Tongue (tissue), 2 donors: ENCODE results near the gene ATP8A2. TPM values are rescaled to one million over a fixed set of nuclear protein-coding genes. Genes with fewer than 3 reads are reported as not detected.
A peak's percentile ranks its signal among the peaks of the same experiment; 100 is the strongest.

Source experiments
- DNase-seq: peaks from one replicate; pipeline ENCODE4 v3.0.0-alpha.2; 2015
- total RNA-seq: library from RNA; depleted of rRNA; stranded (reverse); fragments of >200 nt; gene quantifications from one replicate; pipeline ENCODE4 v1.2.3, GENCODE V29; 2014

The ATP8A2 gene
- total RNA-seq, 1 donor from 2014 or later: 1.8 TPM

DNA sequence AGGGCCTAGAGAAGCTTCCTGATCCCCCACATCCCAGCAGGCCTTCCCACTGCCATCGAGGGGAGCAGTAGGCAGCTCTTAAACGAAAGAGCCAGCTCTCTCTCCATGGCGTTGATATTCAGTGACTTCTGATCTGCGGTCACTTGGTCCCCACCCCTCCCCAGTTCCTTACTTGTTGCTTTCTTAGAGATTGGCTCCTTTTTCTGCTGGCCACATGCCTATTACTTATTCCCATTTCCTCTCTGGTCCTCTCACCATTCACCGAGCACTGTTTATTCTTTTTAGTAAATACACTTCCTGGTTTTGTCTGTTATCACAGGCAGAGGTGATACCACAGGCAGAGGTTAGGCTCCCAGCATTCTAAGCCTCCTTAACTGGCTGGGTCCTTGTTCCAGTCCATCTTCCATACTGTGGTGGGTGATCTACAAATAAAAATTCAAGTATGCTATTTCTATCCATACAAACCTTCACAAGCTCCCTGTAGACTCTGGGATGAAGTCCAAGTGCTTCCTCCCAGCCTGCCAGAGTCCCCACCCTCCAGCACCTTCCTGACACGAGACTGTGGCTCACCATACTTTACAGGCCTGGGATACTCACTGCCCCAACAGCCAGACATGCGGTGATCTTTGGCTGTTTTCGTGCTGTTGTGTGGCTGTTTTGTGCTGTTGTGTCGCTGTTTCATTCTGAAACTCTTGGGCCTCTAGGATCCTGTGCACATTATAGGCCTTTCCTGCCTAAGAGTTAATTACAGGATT lies 315.9 kb downstream of the ATP8A2 start:
- DNase-seq: peak; percentile 62

DNA sequence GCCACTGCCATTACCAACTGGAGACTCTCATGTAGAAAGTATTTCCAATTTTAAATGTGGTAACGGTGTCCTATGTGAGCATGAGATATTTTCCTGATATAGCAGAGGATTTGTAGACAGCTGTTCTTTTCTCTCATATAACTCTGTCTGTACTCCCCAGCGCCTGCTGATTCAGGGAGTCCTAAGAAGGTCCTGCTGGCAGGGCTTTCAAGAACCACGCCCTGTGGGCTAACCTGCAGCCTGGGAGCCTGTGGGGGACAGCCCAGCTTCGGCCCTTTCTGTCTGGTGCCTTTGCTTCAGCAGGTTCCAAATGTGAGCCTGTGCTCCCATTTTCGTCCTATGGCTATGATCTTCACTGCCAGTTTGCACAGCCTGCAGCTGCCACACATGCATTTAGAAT lies 316.8 kb downstream of the ATP8A2 start:
- DNase-seq: peak; percentile 86

DNA sequence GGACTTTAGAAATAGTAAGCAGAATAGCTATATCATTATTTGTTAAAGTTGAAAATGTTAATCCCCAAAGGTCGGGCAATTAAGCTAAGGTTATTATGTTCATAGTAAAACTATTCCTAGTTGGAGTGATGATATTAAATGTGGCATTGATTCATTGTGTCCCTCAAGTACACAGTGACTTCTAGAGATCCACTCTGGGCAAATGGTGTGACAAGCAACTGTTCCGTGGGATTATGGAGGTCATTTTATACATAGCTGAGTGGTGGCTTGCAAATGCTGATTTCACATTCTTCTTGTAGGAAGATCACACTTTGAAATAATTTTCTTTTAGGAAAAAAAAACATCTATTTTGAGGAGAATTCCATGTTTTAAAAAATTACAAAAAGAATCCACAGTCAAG lies 317.8 kb downstream of the ATP8A2 start:
- peak; percentile 65 for DNase-seq

DNA sequence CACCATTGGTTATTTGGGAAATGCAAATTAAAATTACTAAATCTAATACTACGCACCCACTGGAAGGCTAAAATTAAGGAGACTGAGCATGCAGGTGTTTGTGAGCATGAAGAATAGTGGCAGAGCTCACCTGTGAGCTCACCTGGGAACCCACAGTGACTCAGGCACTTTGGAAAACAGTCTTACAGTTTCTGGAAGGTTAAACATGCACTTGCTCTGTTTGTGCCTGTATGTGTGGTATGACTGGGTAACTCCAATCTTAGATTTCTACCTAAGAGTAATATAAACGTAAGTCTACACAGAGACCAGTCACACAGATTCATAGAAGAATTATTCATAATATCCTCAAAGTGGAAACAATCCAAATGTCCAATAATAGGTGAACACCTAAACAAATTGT lies 318.8 kb downstream of the ATP8A2 start:
- DNase-seq: no peak

DNA sequence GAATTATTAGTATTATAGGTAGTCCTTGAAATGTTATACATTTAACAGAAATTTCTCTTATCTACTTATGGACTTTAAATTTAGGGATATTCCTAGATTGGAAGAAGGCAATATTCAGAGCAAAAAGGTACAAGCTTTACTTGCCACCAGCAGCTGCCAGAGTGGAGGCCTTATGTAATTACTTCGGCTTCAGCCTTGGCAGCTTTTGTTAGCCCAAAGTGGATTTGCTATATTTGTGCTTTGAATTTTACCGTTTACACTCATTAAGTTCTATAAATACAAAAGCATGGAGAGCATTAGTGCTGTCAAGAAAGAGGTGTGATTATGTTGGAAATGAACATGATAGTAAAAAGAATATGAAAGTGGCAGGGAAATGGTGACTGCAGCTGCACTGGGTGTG lies 319.9 kb downstream of the ATP8A2 start:
- DNase-seq: no peak

DNA sequence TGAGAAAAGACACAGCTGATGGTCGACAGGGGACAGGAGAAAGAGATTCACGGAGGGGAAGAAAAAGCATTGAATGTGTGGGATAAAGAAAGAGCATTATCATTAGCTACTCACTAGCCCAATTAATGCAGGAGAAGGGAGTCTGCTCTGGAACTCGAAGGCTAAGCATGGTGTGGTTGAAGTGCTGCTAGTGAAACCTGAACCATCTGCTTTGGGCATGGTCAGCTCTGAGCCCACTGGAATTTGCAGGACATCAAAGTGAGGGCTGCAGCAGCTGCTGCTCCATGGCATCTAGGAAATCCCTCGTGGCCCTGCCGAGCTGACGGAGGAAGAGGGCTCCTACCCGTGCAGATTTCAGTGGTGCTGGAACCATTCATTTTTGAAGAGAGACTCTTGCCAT lies 320.3 kb downstream of the ATP8A2 start:
- DNase-seq: peak; percentile 83

DNA sequence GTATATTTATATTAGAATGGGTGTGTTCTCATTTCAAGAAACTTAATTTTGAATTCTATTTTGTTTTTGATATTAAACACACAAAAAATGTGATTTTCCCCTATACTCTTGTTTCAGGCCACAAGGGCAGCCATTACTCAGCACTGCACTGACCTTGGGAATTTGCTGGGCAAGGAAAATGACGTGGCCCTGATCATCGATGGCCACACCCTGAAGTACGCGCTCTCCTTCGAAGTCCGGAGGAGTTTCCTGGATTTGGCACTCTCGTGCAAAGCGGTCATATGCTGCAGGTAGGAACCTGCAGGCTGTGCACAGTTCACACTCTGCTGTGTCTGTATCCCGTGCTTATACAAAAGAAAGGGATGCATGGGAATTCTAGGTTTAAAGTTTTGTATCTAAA lies 327.3 kb downstream of the ATP8A2 start:
- no peak for DNase-seq

DNA sequence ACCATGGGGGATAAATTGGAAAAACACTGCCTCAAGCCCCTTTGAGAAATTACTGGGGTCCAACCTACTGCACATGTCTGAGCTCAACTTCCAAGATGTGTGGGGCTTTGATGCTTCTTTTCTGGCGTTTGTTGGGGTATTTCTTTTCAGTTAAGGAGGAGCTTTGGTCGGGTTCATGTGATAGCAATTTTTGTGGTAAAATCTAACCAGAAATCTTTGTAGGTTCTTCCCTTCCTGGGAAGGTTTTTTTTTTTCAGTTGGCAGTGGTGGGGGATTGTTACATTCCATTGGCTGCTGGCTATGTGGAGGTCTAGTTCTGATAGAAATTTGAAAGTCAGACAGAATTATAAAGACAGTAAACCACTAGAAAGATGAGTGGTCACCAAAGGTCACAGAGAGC lies 327.8 kb downstream of the ATP8A2 start:
- no peak for DNase-seq

DNA sequence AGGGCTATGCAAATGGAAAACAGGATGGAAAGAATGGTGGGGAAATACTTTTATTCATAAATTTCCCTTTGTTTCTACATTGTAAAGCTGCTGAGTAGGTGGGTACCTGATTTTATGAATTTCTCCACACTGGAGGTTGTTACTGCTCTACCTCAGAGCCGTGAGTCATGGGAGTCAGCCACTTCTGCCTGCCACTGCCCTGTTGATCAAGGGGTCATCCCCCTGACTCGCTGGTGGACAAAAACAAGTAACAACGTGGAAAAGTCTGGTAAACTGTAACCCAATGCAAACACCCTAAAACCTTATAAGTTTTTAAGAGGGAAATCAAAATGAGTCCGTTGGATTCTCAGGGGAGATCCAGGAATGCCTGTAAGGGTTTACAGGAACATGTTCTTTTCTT lies 329.5 kb downstream of the ATP8A2 start:
- no peak for DNase-seq

DNA sequence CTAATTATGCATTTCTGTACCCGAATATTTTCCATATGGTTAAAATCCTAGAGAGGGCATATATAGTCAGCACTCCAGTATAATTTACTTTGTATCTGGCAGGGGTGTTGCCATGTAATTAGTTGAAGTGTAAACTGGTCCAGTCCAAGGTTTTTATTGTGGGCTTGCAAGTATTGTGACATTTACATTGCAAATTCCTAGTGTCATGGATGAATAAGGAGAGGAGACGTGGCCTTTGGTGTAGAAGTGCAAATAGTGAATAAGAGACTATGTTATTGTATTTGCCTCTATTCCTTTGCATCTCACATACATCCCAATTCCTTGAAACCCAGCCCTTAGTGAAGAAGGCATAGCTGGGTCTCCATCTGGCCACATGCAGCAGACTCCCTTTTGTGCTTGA lies 330.6 kb downstream of the ATP8A2 start:
- DNase-seq: no peak

DNA sequence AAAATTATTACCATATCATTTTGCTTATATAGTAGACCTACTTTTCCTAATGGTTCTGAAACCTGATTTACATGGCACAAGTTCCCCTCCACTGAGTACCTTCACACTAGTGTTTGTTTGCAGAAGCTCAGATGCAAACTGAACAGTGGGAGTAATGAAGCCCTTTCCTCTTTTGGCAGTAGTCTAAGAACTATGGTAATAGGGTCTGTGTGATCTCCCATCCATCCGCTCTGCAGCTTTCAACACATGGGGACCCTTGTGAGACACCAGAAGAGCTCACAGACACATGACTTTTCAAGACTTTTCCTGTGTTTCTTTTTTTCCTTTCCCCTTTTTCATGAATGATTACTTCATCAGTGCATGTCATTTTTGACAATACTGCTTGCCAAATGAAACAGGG lies 336.0 kb downstream of the ATP8A2 start:
- no peak for DNase-seq

DNA sequence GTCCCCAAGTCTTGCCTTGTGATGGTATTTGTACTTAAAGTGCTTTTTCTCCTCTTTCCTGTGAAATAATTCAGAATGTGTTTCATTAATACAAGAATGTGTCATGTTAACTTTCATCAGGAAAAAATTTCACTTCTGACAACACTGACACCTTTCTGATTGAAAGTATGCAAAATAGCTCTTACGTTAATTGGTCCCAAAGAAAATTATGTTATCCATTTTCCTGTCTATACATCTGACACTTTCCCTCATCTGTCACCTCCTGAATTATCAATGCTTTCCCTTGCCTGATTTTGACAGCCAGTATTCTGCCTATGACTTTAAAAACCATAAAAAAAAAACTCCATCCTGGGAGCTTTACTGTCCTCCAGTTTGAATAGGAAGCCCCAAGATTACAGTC lies 336.5 kb downstream of the ATP8A2 start:
- DNase-seq: no peak

DNA sequence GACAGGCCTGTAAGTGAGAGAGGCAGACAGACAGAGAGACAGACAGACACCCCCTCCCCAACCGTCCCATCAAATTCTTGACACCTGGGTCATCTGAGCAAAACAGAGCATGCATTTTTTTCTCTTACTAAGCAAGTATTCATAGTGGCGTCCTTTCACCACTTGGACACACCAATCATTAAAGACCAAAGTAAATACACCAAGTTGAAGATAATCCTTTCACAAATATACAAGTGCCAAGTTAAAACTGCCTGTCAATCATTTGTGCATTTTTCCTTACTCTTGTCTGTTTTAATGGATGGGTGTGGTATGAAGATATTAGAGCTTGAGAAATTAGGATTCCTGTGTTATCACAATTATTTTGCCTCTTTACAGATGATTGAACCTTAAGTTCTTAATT lies 337.3 kb downstream of the ATP8A2 start:
- no peak for DNase-seq

DNA sequence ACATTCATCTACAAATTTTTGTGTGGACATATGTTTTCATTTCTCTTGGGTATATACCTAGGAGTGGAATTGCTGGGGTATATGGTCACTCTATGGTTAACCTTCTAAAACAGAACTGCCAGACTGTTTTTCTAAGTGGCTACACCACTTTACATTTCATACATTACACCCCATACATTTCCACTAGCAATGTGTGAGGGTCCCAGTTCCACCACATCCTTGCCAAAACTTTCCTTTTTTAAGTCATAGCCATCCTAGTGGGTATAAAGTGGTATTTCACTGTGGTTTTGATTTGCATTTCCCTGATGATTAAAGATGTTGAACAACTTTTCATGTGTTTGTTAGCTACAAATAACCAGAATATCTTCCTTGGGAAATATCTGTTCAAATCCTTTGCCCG lies 344.0 kb downstream of the ATP8A2 start:
- DNase-seq: no peak

DNA sequence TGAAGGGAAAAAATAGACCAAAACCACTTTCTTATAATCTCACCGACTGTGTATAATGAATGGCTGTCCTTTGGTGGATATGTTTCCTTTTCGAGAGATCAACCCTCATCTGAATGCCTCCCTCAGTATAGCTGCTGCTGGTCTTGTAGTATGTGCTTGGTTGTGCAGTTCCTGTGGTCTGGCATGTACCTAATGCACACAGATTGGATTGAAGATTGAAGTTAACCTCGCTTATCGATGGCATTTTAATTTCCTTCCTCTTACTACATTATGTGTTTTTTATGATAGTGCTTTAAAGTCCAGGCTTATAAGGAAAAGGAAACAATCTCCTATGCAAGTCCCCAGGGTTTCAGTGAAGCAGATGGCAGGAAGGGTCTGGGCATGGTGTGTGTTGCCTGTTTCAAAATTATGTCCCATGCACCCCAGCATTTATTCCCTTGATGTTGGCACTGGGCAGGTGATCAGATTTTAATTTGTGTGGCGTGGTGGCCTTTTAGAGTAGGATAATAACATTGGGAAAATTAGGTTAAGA lies 346.0 kb downstream of the ATP8A2 start:
- no peak for DNase-seq

DNA sequence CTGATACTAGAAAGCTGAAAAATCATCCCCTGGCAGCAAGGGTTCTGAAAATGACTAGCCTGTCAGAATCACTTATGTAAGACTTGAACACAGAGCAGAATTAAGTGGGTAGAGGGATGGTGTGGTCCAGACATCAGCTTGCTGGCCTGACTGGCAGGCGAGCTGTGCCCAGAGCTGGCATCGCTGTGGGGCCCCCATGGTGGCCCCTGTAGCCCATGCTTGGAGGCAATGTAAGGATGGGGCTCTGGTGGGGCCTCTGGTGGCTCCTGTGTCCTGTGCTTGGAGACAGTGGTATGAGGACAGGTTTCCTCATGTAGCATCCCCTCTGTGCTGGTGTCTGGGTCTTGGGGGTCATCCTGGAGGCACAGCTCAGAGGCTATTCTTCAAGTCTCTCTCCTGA lies 347.9 kb downstream of the ATP8A2 start:
- no peak for DNase-seq

DNA sequence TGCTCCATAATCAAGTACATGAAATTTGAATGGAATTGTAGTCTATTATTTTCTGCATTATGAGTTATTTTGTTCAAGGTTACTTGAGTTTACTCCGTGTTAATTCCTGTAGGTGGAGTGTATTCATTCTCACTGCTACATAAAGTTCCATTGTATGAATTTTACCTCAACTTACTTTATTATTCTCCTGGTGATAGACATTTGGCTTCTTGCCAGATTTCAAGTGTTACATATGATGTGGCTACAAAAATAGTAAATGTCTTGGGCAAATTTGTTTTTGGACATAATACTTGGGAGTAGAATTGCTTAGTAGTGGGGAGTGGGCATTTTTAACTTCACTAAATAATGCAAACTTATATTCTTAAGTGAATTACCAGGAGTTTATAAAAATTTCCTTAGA lies 351.1 kb downstream of the ATP8A2 start:
- no peak for DNase-seq

DNA sequence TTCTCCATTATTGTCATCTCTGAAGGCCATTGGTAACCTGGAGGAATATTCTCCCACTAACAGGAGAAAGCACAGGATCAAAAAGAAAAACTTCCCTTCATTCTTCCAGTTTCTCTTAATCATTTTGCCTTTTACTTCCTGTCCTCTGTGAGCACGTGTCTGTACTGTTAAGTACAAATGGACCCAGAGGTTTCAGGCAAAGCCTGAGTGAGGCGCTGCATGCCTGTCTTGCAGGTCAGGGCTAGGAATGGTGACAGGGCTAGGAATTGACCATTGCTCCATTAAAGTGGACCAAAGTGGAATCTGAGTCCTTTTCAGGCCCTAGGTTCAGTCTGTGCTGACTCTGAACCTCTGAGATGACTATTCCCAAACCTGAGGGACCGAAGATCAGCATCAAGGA lies 353.3 kb downstream of the ATP8A2 start:
- DNase-seq: no peak

DNA sequence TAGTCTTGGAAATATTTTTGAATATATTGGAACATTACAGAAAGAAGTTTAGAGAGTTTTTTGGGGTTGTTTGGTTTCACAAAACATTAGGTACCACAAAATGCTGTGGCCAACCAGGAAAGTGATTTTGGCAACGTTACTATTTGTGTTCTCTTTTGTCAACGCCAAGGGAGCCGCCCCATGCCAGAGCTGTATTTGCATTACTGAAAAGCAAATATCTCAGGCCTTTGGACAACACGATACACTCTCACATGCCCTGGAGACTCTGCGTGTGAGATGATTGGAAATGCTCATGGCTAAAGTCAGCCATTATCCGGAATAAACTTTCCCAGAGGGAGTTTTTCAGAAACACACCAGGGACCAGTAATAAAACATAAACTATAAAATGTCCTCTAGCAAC lies 355.5 kb downstream of the ATP8A2 start:
- DNase-seq: no peak

DNA sequence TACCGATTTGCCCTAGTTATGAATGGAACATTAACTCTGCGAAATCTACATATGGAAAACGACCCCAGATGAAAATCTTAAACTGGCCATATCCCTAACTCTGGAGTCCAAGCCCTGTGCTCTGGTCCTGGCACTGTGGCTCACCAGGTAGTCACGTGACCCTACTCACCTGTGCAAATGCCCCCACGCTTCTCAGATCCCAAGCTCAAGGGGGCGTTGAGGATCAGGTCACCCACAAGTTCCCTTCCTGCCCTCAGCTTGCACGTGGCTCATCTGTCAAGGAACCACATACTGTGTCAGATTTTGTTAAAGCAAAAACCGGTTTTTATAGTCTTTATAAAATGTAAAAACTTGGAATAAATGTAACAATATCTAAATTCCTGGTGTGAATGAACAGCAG lies 356.0 kb downstream of the ATP8A2 start:
- no peak for DNase-seq

DNA sequence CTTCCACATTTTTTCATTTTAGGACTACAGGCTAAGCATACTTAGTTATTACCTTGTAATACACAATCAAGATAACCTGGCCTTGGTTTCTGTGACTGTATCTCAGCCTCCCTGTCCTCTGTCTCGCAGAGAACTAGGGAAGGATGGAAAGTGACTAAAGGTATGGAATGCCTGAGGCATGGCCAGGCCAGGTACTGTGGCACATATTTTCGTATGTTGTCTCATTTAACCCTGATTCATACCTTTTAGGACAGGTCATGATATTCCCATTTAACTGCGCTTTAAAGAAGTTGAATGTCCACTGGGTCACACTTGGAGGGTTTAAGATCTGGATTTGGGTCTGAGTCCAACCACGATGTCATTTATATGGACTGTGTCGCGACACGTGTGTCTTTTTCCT lies 357.4 kb downstream of the ATP8A2 start:
- DNase-seq: no peak

DNA sequence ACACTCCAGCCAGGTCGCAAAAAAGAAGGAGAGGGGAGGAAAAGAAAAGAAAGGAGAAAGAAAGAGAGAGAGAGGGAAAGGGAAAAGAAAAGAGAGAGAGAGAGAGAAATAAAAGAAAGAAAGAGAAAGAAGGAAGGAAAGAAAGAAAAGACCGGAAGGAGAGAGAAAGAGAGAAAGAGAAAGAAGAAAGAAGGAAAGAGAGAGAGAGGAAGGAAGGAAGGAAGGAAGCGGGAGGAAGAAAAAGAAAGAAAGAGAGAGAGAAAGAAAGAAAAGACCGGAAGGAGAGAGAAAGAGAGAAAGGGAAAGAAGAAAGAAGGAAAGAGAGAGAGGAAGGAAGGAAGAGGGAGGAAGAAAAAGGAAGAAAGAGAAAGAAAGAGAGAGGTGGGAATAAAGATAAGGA lies 359.3 kb downstream of the ATP8A2 start:
- DNase-seq: no peak

DNA sequence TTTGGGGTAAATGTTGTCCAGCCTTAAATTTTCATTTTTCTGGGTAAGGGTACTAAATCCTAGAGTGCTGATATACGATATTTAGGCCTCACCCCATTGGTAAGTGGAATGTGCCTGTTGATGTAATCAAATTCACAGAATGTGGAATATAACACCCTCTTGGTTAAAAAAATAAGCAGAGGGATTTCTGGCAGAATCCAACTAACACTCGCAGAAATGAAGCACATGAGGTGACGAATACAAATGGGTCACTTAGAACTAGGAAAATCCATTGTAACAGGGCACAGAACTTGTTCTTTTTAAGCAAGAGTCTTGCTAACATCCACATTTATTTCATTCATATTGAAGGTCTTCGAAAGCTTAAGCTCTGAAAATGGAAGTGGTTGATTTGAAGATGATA lies 359.8 kb downstream of the ATP8A2 start:
- DNase-seq: no peak

DNA sequence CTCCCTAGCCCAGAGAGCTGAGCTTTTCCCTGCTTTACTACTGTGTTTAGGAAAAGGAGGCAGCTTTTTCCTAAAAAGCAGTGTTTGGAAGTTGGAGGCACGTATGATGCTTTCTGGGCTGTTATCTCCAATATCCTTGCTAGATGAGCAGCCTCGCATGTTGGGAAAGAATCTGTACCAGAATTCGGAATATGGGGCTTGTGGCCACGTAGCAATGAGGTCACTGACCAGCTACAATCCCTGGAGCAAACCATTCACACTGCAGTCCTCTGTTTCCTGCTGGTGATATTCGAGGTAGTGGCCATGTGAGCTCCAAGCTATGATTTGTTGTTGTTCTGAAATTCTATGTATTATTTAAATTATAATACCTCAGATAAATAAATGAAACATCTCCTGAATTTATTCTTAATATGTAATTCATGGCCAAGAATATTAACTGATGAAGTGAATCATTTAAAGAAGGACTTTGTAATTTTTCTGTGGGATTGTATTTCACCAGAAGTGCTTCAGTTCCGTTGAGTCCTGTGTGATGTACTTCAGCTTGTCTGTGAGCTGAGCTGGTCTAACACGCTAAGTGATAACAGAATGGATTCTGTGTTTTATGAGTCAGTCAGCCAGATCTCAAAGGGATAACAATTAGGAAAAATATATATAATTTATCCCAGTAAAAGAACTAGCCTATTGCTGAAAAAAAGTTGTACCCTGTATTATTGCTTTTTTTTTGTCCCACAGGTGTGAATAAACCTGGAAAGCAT lies 360.5 kb downstream of the ATP8A2 start:
- DNase-seq: no peak
